ENCODE measurements around the gene ITGB3.
"Not testable (repeated sequence)": the region's sequence is repeated elsewhere in the genome, so short reads cannot be mapped to it uniquely, and the experiment has no call there.

Gene ITGB3

GRCh38 chr17:47244697-47245096 lies 8.9 kb upstream of the ITGB3 start:
- DNase-seq (ENCODE audit: low read depth in 2 of 2) = no peak

GRCh38 chr17:47246120-47246519 lies 7.5 kb upstream of the ITGB3 start:
- DNase-seq (ENCODE audit: low read depth in 2 of 2) = no peak

- DNase-seq (ENCODE audit: low read depth in 2 of 2) = no peak
Measured at GRCh38 chr17:47250855-47251254, 2.8 kb upstream of the ITGB3 start.

- no peak for DNase-seq (ENCODE audit: low read depth in 2 of 2)
Measured at GRCh38 chr17:47251421-47251940, 2.1 kb upstream of the ITGB3 start.

- DNase-seq (ENCODE audit: low read depth in 2 of 2) = no peak
Measured at GRCh38 chr17:47252209-47252608, 1.4 kb upstream of the ITGB3 start.

- no peak for DNase-seq (ENCODE audit: low read depth in 2 of 2)
Measured at GRCh38 chr17:47252766-47253512, 688 bp upstream of the ITGB3 start.

GRCh38 chr17:47254403-47254943 lies 846 bp downstream of the ITGB3 start:
- DNase-seq (ENCODE audit: low read depth in 2 of 2) = no peak

GRCh38 chr17:47257651-47258339 lies 4.2 kb downstream of the ITGB3 start:
- DNase-seq (ENCODE audit: low read depth in 2 of 2) = no peak

GRCh38 chr17:47262586-47262985 lies 9.0 kb downstream of the ITGB3 start:
- DNase-seq (ENCODE audit: low read depth in 2 of 2) = no peak

- no peak for DNase-seq (ENCODE audit: low read depth in 2 of 2)
Measured at GRCh38 chr17:47264166-47264565, 10.5 kb downstream of the ITGB3 start.

- DNase-seq (ENCODE audit: low read depth in 2 of 2) = no peak
Measured at GRCh38 chr17:47265983-47266541, 12.4 kb downstream of the ITGB3 start.

GRCh38 chr17:47266782-47267181 lies 13.2 kb downstream of the ITGB3 start:
- DNase-seq (ENCODE audit: low read depth in 2 of 2) = no peak

- no peak for DNase-seq (ENCODE audit: low read depth in 2 of 2)
Measured at GRCh38 chr17:47267354-47267828, 13.8 kb downstream of the ITGB3 start.

GRCh38 chr17:47268964-47269363 lies 15.3 kb downstream of the ITGB3 start:
- not testable (repeated sequence) for DNase-seq (ENCODE audit: low read depth in 2 of 2)

- not testable (repeated sequence) for DNase-seq (ENCODE audit: low read depth in 2 of 2)
Measured at GRCh38 chr17:47269561-47270280, 16.1 kb downstream of the ITGB3 start.

- DNase-seq (ENCODE audit: low read depth in 2 of 2) = no peak
Measured at GRCh38 chr17:47270946-47271705, 17.5 kb downstream of the ITGB3 start.

GRCh38 chr17:47272491-47272890 lies 18.9 kb downstream of the ITGB3 start:
- DNase-seq (ENCODE audit: low read depth in 2 of 2) = no peak

GRCh38 chr17:47273245-47273644 lies 19.6 kb downstream of the ITGB3 start:
- no peak for DNase-seq (ENCODE audit: low read depth in 2 of 2)

GRCh38 chr17:47274319-47275069 lies 20.9 kb downstream of the ITGB3 start:
- no peak for DNase-seq (ENCODE audit: low read depth in 2 of 2)
